IMR-90 (cell line): ENCODE data around the gene FOXA2. TPM values are rescaled to one million over a fixed set of nuclear protein-coding genes. Genes with fewer than 3 reads are reported as not detected.

Experiments used
- ATAC-seq: fragments of 200-7000 bp; cut with Tn5 transposase; 2 replicates; pipeline ENCODE4 v1.9.1; 2020; ENCODE audit warnings: low read depth, mild to moderate bottlenecking, moderate library complexity
- BruUV-seq: library from RNA; stranded (reverse); fragments of 400-500 nt; replicated peaks from 2 replicates; lab custom pipeline; 2021; lab: Mats Ljungman, UMichigan
- CTCF ChIA-PET: fragments of 300-600 bp; formaldehyde crosslinking; extraction: SDS; loops from one replicate; lab custom pipeline; 2021; ENCODE audit warnings: antibody characterized with exemption; lab: Yijun Ruan, JAX
- POLR2A ChIA-PET: fragments of 300-600 bp; sonication (Branson Sonifier 250); formaldehyde crosslinking; loops from one replicate; lab custom pipeline; 2022; ENCODE audit warnings: antibody characterized with exemption; ENCODE audit not compliant: unreplicated experiment; lab: Charles Lee
- DNase-seq: peaks from one replicate; pipeline ENCODE4 v3.0.0; 2013
- H2AFZ ChIP-seq: replicated peaks from 2 replicates; pipeline ENCODE3; 2013; ENCODE audit warnings: low read length, mild to moderate bottlenecking; ENCODE audit not compliant: poor library complexity
- H2AK5ac ChIP-seq: 2 replicates; pipeline ENCODE4 v1.6.1; 2013; ENCODE audit warnings: low read depth, low read length, inconsistent platforms
- H2AK9ac ChIP-seq: replicated peaks from 2 replicates; pipeline ENCODE3; 2013; ENCODE audit warnings: mild to moderate bottlenecking, low read depth, low read length, moderate library complexity; ENCODE audit not compliant: poor library complexity
- H2BK120ac ChIP-seq: 2 replicates; pipeline ENCODE4 v1.6.1; 2013; ENCODE audit warnings: low read depth, low read length, inconsistent platforms
- H2BK15ac ChIP-seq: 3 replicates; pipeline ENCODE4 v1.6.1; 2013; ENCODE audit warnings: low read depth, low read length, inconsistent platforms
- H2BK20ac ChIP-seq: 2 replicates; pipeline ENCODE4 v1.6.1; 2013; ENCODE audit warnings: low read depth, mild to moderate bottlenecking, inconsistent platforms, low read length, moderate library complexity
- H2BK5ac ChIP-seq: 2 replicates; pipeline ENCODE4 v1.6.1; 2013; ENCODE audit warnings: mild to moderate bottlenecking, low read depth, low read length, inconsistent platforms; ENCODE audit not compliant: poor library complexity, severe bottlenecking
- H3K14ac ChIP-seq: replicated peaks from 2 replicates; pipeline ENCODE4 v1.6.1; 2013; ENCODE audit warnings: low read depth, low read length, inconsistent platforms
- H3K18ac ChIP-seq: 2 replicates; pipeline ENCODE4 v1.6.1; 2013; ENCODE audit warnings: low read depth, low read length, control low read depth
- H3K23ac ChIP-seq: 2 replicates; pipeline ENCODE4 v1.6.1; 2013; ENCODE audit warnings: low read depth, low read length, inconsistent platforms
- H3K27ac ChIP-seq: 2 replicates; pipeline ENCODE4 v1.5.1; 2013; ENCODE audit warnings: mild to moderate bottlenecking, control low read depth, low read length; ENCODE audit not compliant: insufficient read depth
- H3K27me3 ChIP-seq: 2 replicates; pipeline ENCODE4 v1.6.1; 2013; ENCODE audit warnings: low read length; ENCODE audit not compliant: control insufficient read depth, insufficient read depth
- H3K36me3 ChIP-seq: 2 replicates; pipeline ENCODE4 v1.6.1; 2013; ENCODE audit warnings: low read length, mixed read lengths; ENCODE audit not compliant: control insufficient read depth, insufficient read depth
- H3K4ac ChIP-seq: 2 replicates; pipeline ENCODE4 v1.6.1; 2013; ENCODE audit warnings: low read depth, low read length, inconsistent platforms
- H3K4me1 ChIP-seq: 2 replicates; pipeline ENCODE4 v1.6.1; 2013; ENCODE audit warnings: low read length, mixed read lengths; ENCODE audit not compliant: control insufficient read depth, insufficient read depth
- H3K4me2 ChIP-seq: 2 replicates; pipeline ENCODE4 v1.6.1; 2013; ENCODE audit warnings: low read depth, mild to moderate bottlenecking, control low read depth, low read length, moderate library complexity
- H3K4me3 ChIP-seq: 2 replicates; pipeline ENCODE4 v1.5.1; 2013; ENCODE audit warnings: low read depth, mild to moderate bottlenecking, control low read depth, low read length, moderate library complexity; ENCODE audit not compliant: insufficient read depth
- H3K56ac ChIP-seq: 2 replicates; pipeline ENCODE4 v1.6.1; 2013; ENCODE audit warnings: low read length, inconsistent platforms; ENCODE audit not compliant: insufficient read depth; ENCODE audit errors: extremely low read depth
- H3K79me1 ChIP-seq, 2 experiments: 2 replicates each; pipeline ENCODE4 v1.6.1; 2013; ENCODE audit warnings: low read length in 2 of 2, inconsistent platforms in 1 of 2, low read depth in 1 of 2
- H3K9ac ChIP-seq: 2 replicates; pipeline ENCODE4 v1.6.1; 2013; ENCODE audit warnings: low read depth, low read length, control low read depth
- H3K9me1 ChIP-seq: 2 replicates; pipeline ENCODE4 v1.6.1; 2013; ENCODE audit warnings: low read length, inconsistent platforms; ENCODE audit not compliant: insufficient read depth
- H3K9me3 ChIP-seq: 2 replicates; pipeline ENCODE4 v1.6.1; 2013; ENCODE audit warnings: low read length; ENCODE audit not compliant: control insufficient read depth, insufficient read depth
- H4K20me1 ChIP-seq: 2 replicates; pipeline ENCODE4 v1.6.1; 2013; ENCODE audit warnings: low read length, inconsistent platforms; ENCODE audit not compliant: insufficient read depth
- H4K5ac ChIP-seq: 2 replicates; pipeline ENCODE4 v1.6.1; 2013; ENCODE audit warnings: mild to moderate bottlenecking, low read depth, low read length, control low read depth
- H4K8ac ChIP-seq, 2 experiments: 2 replicates each; pipeline ENCODE4 v1.6.1; 2013; ENCODE audit warnings: low read depth in 2 of 2, low read length in 2 of 2, control low read depth in 1 of 2, inconsistent platforms in 1 of 2
- H4K91ac ChIP-seq: 2 replicates; pipeline ENCODE4 v1.6.1; 2013; ENCODE audit warnings: low read depth, low read length, inconsistent platforms; ENCODE audit not compliant: insufficient read depth
- BHLHE40 ChIP-seq: fragments of 150-350 bp; IDR thresholded peaks from 2 replicates; pipeline ENCODE4 v1.6.1; 2016; ENCODE audit warnings: mild to moderate bottlenecking, low read depth, low read length
- CEBPB ChIP-seq: IDR thresholded peaks from 2 replicates; pipeline ENCODE4 v1.6.1; 2012; ENCODE audit warnings: low read depth, low read length, improper control_type of control experiment
- CHD1 ChIP-seq: IDR thresholded peaks from 2 replicates; pipeline ENCODE4 v1.6.1; 2012; ENCODE audit warnings: low read depth, low read length, improper control_type of control experiment
- FOS ChIP-seq: fragments of 150-350 bp; IDR thresholded peaks from 2 replicates; pipeline ENCODE4 v1.6.1; 2016; ENCODE audit warnings: low read depth, low read length
- MAFK ChIP-seq: IDR thresholded peaks from 2 replicates; pipeline ENCODE4 v1.6.1; 2012; ENCODE audit warnings: low read depth, low read length, improper control_type of control experiment
- MAZ ChIP-seq: IDR thresholded peaks from 2 replicates; pipeline ENCODE4 v1.6.1; 2012; ENCODE audit warnings: low read depth, mild to moderate bottlenecking, low read length, improper control_type of control experiment, moderate library complexity, borderline replicate concordance
- MXI1 ChIP-seq: IDR thresholded peaks from 2 replicates; pipeline ENCODE4 v1.6.1; 2012; ENCODE audit warnings: low read depth, mild to moderate bottlenecking, low read length, moderate library complexity, borderline replicate concordance
- POLR2A ChIP-seq: IDR thresholded peaks from 2 replicates; pipeline ENCODE4 v1.6.1; 2012; ENCODE audit warnings: mild to moderate bottlenecking, low read depth, low read length
- RAD21 ChIP-seq: IDR thresholded peaks from 2 replicates; pipeline ENCODE4 v1.6.1; 2012; ENCODE audit warnings: low read length, improper control_type of control experiment
- RCOR1 ChIP-seq: IDR thresholded peaks from 2 replicates; pipeline ENCODE4 v1.6.1; 2012; ENCODE audit warnings: mild to moderate bottlenecking, low read length, improper control_type of control experiment; ENCODE audit not compliant: insufficient replicate concordance
- RFX5 ChIP-seq: IDR thresholded peaks from 2 replicates; pipeline ENCODE4 v1.8.0; 2012; ENCODE audit warnings: low read depth, mild to moderate bottlenecking, low read length, moderate library complexity
- SMC3 ChIP-seq: fragments of 150-350 bp; IDR thresholded peaks from 2 replicates; pipeline ENCODE4 v1.6.1; 2016; ENCODE audit warnings: low read depth, mild to moderate bottlenecking, antibody characterized with exemption, low read length, moderate library complexity
- WGBS, 2 experiments: methylation state at CpG; one replicate each; pipeline versions ENCODE4 v1.1.5 to v1.1.7; 2013; ENCODE audit warnings: missing lambda C conversion rate in 2 of 2; ENCODE audit not compliant: insufficient read length in 1 of 2; ENCODE audit errors: extremely low coverage in 2 of 2; 5-methylcytosine and 5-hydroxymethylcytosine counted together
- dilution Hi-C: fragments of 300-500 bp; cut with HindIII; formaldehyde crosslinking; loops from one replicate; pipeline ENCODE4 v1.14.3; 2018; ENCODE audit warnings: low sequenced_read_pairs; ENCODE audit not compliant: unreplicated experiment
- in situ Hi-C: fragments of 300-500 bp; cut with MboI; formaldehyde crosslinking; loops from 3 replicates; pipeline ENCODE4 v1.14.3; 2019; ENCODE audit warnings: low sequenced_read_pairs, inconsistent platforms, mixed read lengths
- intact Hi-C: fragments of 100-400 bp; cut with micrococcal nuclease; formaldehyde crosslinking; loops from 2 replicates; pipeline ENCODE4 v1.10.0; 2022
- polyA plus RNA-seq, 3 experiments: library from polyadenylated mRNA; depleted of rRNA; stranded (reverse); fragments of >200 nt; gene quantifications; 2 replicates each; pipeline ENCODE4 v1.2.3, GENCODE V29; 2012; ENCODE audit warnings: low replicate concordance in 1 of 3
- total RNA-seq: library from RNA; depleted of rRNA; stranded (reverse); fragments of >200 nt; gene quantifications from 2 replicates; pipeline ENCODE4 v1.2.3, GENCODE V29; 2012
- TF ChIP-seq, protein P1 (sequence below): conservative IDR thresholded peaks from 2 replicates; pipeline ENCODE4 v1.5.1; 2012; ENCODE audit warnings: mild to moderate bottlenecking, low read depth, low read length, improper control_type of control experiment
- TF ChIP-seq, protein P2 (sequence below): fragments of 150-350 bp; IDR thresholded peaks from 2 replicates; pipeline ENCODE4 v1.6.1; 2016; ENCODE audit warnings: low read depth, mild to moderate bottlenecking, low read length, moderate library complexity, borderline replicate concordance
- TF ChIP-seq, protein P3 (sequence below): fragments of 150-350 bp; IDR thresholded peaks from 2 replicates; pipeline ENCODE4 v1.6.1; 2017; ENCODE audit warnings: mild to moderate bottlenecking, antibody characterized with exemption, low read length, low read depth

The FOXA2 gene
- total and polyA plus RNA-seq, 2 of the 4 experiments (the other 2 are of a cell fraction), result not detected

- no peak overlapping the region for H3K4ac ChIP-seq
- H3K4me1 ChIP-seq, result no peaks in the 10 kb centered on the region
- no peaks in the 10 kb centered on the region for H4K20me1 ChIP-seq
- no peak overlapping the region for H3K4me3 ChIP-seq
- no CpG with 5 or more reads among the region's 6 CpGs for WGBS, 2 experiments
- no peak overlapping the region for H4K8ac ChIP-seq
- CTCF ChIA-PET, result no interaction called here
- no peaks in the 10 kb centered on the region for H3K79me1 ChIP-seq
- peaks cover 11% of the 10 kb centered on the region for H3K27me3 ChIP-seq
- TF ChIP-seq FOS (no peak), MAZ (no peak), BHLHE40 (no peak), RAD21 (no peak), POLR2A (no peak), RFX5 (no peak), CHD1 (no peak), MXI1 (no peak), CEBPB (no peak), RCOR1 (no peak), SMC3 (no peak), MAFK (no peak)
- TF ChIP-seq, protein P1, sequence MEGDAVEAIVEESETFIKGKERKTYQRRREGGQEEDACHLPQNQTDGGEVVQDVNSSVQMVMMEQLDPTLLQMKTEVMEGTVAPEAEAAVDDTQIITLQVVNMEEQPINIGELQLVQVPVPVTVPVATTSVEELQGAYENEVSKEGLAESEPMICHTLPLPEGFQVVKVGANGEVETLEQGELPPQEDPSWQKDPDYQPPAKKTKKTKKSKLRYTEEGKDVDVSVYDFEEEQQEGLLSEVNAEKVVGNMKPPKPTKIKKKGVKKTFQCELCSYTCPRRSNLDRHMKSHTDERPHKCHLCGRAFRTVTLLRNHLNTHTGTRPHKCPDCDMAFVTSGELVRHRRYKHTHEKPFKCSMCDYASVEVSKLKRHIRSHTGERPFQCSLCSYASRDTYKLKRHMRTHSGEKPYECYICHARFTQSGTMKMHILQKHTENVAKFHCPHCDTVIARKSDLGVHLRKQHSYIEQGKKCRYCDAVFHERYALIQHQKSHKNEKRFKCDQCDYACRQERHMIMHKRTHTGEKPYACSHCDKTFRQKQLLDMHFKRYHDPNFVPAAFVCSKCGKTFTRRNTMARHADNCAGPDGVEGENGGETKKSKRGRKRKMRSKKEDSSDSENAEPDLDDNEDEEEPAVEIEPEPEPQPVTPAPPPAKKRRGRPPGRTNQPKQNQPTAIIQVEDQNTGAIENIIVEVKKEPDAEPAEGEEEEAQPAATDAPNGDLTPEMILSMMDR, result no peak
- TF ChIP-seq, protein P2, sequence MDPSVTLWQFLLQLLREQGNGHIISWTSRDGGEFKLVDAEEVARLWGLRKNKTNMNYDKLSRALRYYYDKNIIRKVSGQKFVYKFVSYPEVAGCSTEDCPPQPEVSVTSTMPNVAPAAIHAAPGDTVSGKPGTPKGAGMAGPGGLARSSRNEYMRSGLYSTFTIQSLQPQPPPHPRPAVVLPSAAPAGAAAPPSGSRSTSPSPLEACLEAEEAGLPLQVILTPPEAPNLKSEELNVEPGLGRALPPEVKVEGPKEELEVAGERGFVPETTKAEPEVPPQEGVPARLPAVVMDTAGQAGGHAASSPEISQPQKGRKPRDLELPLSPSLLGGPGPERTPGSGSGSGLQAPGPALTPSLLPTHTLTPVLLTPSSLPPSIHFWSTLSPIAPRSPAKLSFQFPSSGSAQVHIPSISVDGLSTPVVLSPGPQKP, result no peak
- TF ChIP-seq, protein P3, sequence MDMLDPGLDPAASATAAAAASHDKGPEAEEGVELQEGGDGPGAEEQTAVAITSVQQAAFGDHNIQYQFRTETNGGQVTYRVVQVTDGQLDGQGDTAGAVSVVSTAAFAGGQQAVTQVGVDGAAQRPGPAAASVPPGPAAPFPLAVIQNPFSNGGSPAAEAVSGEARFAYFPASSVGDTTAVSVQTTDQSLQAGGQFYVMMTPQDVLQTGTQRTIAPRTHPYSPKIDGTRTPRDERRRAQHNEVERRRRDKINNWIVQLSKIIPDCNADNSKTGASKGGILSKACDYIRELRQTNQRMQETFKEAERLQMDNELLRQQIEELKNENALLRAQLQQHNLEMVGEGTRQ, result no peak
- H4K5ac ChIP-seq, result no peak overlapping the region
- H2BK15ac ChIP-seq, result no peak overlapping the region
- in situ Hi-C loops, result no loop called here
- H3K18ac ChIP-seq, result no peak overlapping the region
- H3K36me3 ChIP-seq, result no peaks in the 10 kb centered on the region
- BruUV-seq, result no TSS peak
- no peak overlapping the region for H3K4me2 ChIP-seq
- no peak overlapping the region for H3K27ac ChIP-seq
- no peak for DNase-seq
- no peak overlapping the region for H2BK120ac ChIP-seq
- dilution Hi-C loops, result no loop called here
- intact Hi-C loops, result no loop called here
- no peak overlapping the region for H3K9ac ChIP-seq
- H3K9me1 ChIP-seq, result no peaks in the 10 kb centered on the region
- H2BK20ac ChIP-seq, result no peak overlapping the region
- no peaks in the 10 kb centered on the region for H3K9me3 ChIP-seq
- no peak overlapping the region for H3K56ac ChIP-seq
- no peak overlapping the region for H2AFZ ChIP-seq
- H3K23ac ChIP-seq, result no peak overlapping the region
- no peak overlapping the region for H2AK5ac ChIP-seq
- H3K14ac ChIP-seq, result no peak overlapping the region
- no peak overlapping the region for H2AK9ac ChIP-seq
- H2BK5ac ChIP-seq, result no peak overlapping the region
- no peak overlapping the region for H4K91ac ChIP-seq
- ATAC-seq, result no peak
- POLR2A ChIA-PET, result no interaction called here
Observed at GRCh38 chr20:22559711-22560318, 24.6 kb downstream of the FOXA2 start.
